ENCODE measurements around the gene EXOC4. TPM values are rescaled to one million over a fixed set of nuclear protein-coding genes. Genes with fewer than 3 reads are reported as not detected.

Gene EXOC4
- total RNA-seq, 1 experiment from 2014 or later, result 75.8 TPM

GRCh38 chr7:133582766-133583523, 330.1 kb downstream of the EXOC4 start:
- Mint-ChIP-seq H3K36me3 (ENCODE audit: insufficient read depth in 1 of 3, low read depth in 3 of 3) (peaks cover 0 to 5% (median 0%) of the 10 kb centered on the region in 3 experiments; a peak in 1 of 7 replicates), H3K4me3 (no peak overlapping the region), H3K9me3 (peaks cover 0 to 4% of the 10 kb centered on the region in 2 experiments; a peak in 1 of 5 replicates), H3K27ac (peak overlapping the region in 1 of 3 experiments; percentile 5; a peak in 2 of 7 replicates), H3K27me3 (ENCODE audit: low read depth) (no peaks in the 10 kb centered on the region), H3K4me1 (peaks cover 16 to 20% of the 10 kb centered on the region in 2 experiments)
- no peak overlapping the region for H2BK5ac ChIP-seq (ENCODE audit: insufficient read length, low read length)
- H3K27ac ChIP-seq (ENCODE audit: insufficient read length, low read depth, low read length), result no peak overlapping the region
- no peak overlapping the region for H3K14ac ChIP-seq (ENCODE audit: insufficient read depth, low read length)
- H3K27me3 ChIP-seq (ENCODE audit: insufficient read depth, low read length), result no peaks in the 10 kb centered on the region
- H2BK12ac ChIP-seq (ENCODE audit: insufficient read length, low read depth, low read length), result no peak overlapping the region
- WGBS (ENCODE audit: extremely low coverage, insufficient read length, low lambda C conversion rate), result no CpG with 5 or more reads among the region's 4 CpGs
- H3T11ph ChIP-seq (ENCODE audit: low read length), result no peak overlapping the region
- H4K20me1 ChIP-seq (ENCODE audit: control insufficient read depth, insufficient read depth, insufficient read length), result no peaks in the 10 kb centered on the region
- H3K79me2 ChIP-seq (ENCODE audit: insufficient read depth, low read length), result no peaks in the 10 kb centered on the region
- H2BK120ac ChIP-seq (ENCODE audit: low read depth, low read length, poor library complexity, severe bottlenecking), result no peak overlapping the region
- H2AK5ac ChIP-seq (ENCODE audit: insufficient read length, low read length), result no peak overlapping the region
- H3K4ac ChIP-seq (ENCODE audit: low read depth, low read length), result no peak overlapping the region
- H4K8ac ChIP-seq (replicated peaks; ENCODE audit: insufficient read length, low read depth, low read length), result no peak overlapping the region
- H2BK15ac ChIP-seq (ENCODE audit: low read depth, low read length), result no peak overlapping the region
- no peak overlapping the region for H3K4me2 ChIP-seq (ENCODE audit: insufficient read depth, insufficient read length, low read length)
- H3K9ac ChIP-seq (ENCODE audit: extremely low read depth, insufficient read length, low read length), result no peak overlapping the region
- no peaks in the 10 kb centered on the region for H3K9me3 ChIP-seq (ENCODE audit: control insufficient read depth, low read depth, low read length)
- no peak overlapping the region for H4K91ac ChIP-seq (ENCODE audit: insufficient read length, low read depth, low read length)
- no peak overlapping the region for H2AFZ ChIP-seq (ENCODE audit: low read length)
- H3K79me1 ChIP-seq (ENCODE audit: insufficient read depth, low read depth, low read length, poor library complexity, severe bottlenecking), result no peaks in the 10 kb centered on the region
- no peak for DNase-seq
- H3K23ac ChIP-seq (ENCODE audit: insufficient read length, low read depth, low read length), result no peak overlapping the region
- TF ChIP-seq CTCF (conservative IDR thresholded peaks at IDR 0.05), result no peak
- no peak overlapping the region for H3K56ac ChIP-seq (ENCODE audit: insufficient read length, low read depth, low read length)
- H3K4me1 ChIP-seq (ENCODE audit: insufficient read depth, low read length), result no peaks in the 10 kb centered on the region; the same call in 1 of the 2 replicates
- H3K18ac ChIP-seq (ENCODE audit: insufficient read length, low read depth, low read length), result no peak overlapping the region
- H4K5ac ChIP-seq (ENCODE audit: insufficient read length, low read depth, low read length), result no peak overlapping the region
- no peak overlapping the region for H2BK20ac ChIP-seq (ENCODE audit: low read depth, low read length, poor library complexity, severe bottlenecking)
- no peaks in the 10 kb centered on the region for H3K23me2 ChIP-seq (ENCODE audit: insufficient read length, low read depth, low read length, poor library complexity, severe bottlenecking)
